HepG2 (cell line): ENCODE results near the gene PNLIPRP1.

ENCODE experiments used
- CTCF ChIP-seq: sonication (generic); formaldehyde crosslinking; IDR thresholded peaks from 2 replicates; pipeline ENCODE4 v1.5.0; 2020; ENCODE audit warnings: mild to moderate bottlenecking, missing genetic modification reagents, moderate library complexity
- EZH2 ChIP-seq: conservative IDR thresholded peaks from 2 replicates; pipeline ENCODE4 v1.6.1; 2012; ENCODE audit warnings: mild to moderate bottlenecking, low read depth, low read length, moderate library complexity
- FOXM1 ChIP-seq: sonication (generic); formaldehyde crosslinking; IDR thresholded peaks from 2 replicates; pipeline ENCODE4 v1.5.0; 2020; ENCODE audit warnings: missing genetic modification reagents
- GTF2F1 ChIP-seq: fragments of 150-350 bp; IDR thresholded peaks from 2 replicates; pipeline ENCODE4 v1.6.1; 2014; ENCODE audit warnings: low read length
- POLR2AphosphoS5 ChIP-seq: IDR thresholded peaks from 2 replicates; pipeline ENCODE4 v1.6.1; 2012; ENCODE audit warnings: low read depth, low read length
- RAD21 ChIP-seq: fragments of 450-650 bp; formaldehyde crosslinking; IDR thresholded peaks from 2 replicates; pipeline ENCODE4 v1.5.0; 2020; ENCODE audit warnings: mild to moderate bottlenecking
- SMAD1 ChIP-seq: sonication (generic); formaldehyde crosslinking; IDR thresholded peaks from 2 replicates; pipeline ENCODE4 v1.4.0; 2020; ENCODE audit warnings: missing genetic modification reagents, low read depth, mild to moderate bottlenecking, borderline replicate concordance
- TCF7L2 ChIP-seq: IDR thresholded peaks from 2 replicates; pipeline ENCODE4 v1.6.1; 2011; ENCODE audit warnings: mild to moderate bottlenecking, low read depth, low read length, moderate library complexity
- ZFP36 ChIP-seq: fragments of 150-350 bp; IDR thresholded peaks from 2 replicates; pipeline ENCODE4 v1.6.1; 2018; ENCODE audit warnings: borderline replicate concordance, low read length, low read depth; ENCODE audit not compliant: partially characterized antibody
- ZNF138 ChIP-seq: sonication (generic); formaldehyde crosslinking; IDR thresholded peaks from 2 replicates; pipeline ENCODE4 v1.5.0; 2020; ENCODE audit warnings: mild to moderate bottlenecking, low read depth, missing genetic modification reagents
- ZNF580 ChIP-seq: IDR thresholded peaks from 2 replicates; pipeline ENCODE4 v1.6.1; 2016; ENCODE audit warnings: low read depth, borderline replicate concordance
- ZNF687 ChIP-seq: sonication (generic); formaldehyde crosslinking; IDR thresholded peaks from 2 replicates; pipeline ENCODE4 v1.5.1; 2020; ENCODE audit warnings: mild to moderate bottlenecking, missing genetic modification reagents, moderate library complexity
- TF ChIP-seq, protein P1 (sequence below), 2 experiments: sonication (generic) in 1 of 2; formaldehyde crosslinking in 1 of 2; IDR thresholded peaks; 2 replicates each; pipeline versions ENCODE4 v1.5.1 to v1.6.1; 2011 to 2020; ENCODE audit warnings: borderline replicate concordance in 1 of 2, low read depth in 1 of 2, low read length in 1 of 2, mild to moderate bottlenecking in 1 of 2, missing genetic modification reagents in 1 of 2, moderate library complexity in 1 of 2
- TF ChIP-seq, protein P2 (sequence below): sonication (generic); formaldehyde crosslinking; IDR thresholded peaks from 2 replicates; pipeline ENCODE4 v1.5.0; 2020; ENCODE audit warnings: missing genetic modification reagents, mild to moderate bottlenecking, borderline replicate concordance

GRCh38 chr10:116589926-116590325 is 833 bp upstream of the PNLIPRP1 start:
- TF ChIP-seq CTCF (CRISPR knock-in tag), result no peak
- no peak for TF ChIP-seq ZFP36
- TF ChIP-seq SMAD1 (CRISPR knock-in tag), result no peak
- no peak for TF ChIP-seq ZNF580 (CRISPR knock-in tag)
- TF ChIP-seq ZNF138, result no peak
- no peak for TF ChIP-seq FOXM1
- no peak for TF ChIP-seq POLR2AphosphoS5
- TF ChIP-seq, protein P1, sequence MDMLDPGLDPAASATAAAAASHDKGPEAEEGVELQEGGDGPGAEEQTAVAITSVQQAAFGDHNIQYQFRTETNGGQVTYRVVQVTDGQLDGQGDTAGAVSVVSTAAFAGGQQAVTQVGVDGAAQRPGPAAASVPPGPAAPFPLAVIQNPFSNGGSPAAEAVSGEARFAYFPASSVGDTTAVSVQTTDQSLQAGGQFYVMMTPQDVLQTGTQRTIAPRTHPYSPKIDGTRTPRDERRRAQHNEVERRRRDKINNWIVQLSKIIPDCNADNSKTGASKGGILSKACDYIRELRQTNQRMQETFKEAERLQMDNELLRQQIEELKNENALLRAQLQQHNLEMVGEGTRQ (IDR thresholded peaks at IDR 0.05; ENCODE audit: low read depth, low read length), result no peak
- TF ChIP-seq, protein P1 (CRISPR knock-in tag; IDR thresholded peaks at IDR 0.05; ENCODE audit: borderline replicate concordance), result no peak
- TF ChIP-seq ZNF687, result no peak
- TF ChIP-seq EZH2, result no peak
- TF ChIP-seq, protein P2, sequence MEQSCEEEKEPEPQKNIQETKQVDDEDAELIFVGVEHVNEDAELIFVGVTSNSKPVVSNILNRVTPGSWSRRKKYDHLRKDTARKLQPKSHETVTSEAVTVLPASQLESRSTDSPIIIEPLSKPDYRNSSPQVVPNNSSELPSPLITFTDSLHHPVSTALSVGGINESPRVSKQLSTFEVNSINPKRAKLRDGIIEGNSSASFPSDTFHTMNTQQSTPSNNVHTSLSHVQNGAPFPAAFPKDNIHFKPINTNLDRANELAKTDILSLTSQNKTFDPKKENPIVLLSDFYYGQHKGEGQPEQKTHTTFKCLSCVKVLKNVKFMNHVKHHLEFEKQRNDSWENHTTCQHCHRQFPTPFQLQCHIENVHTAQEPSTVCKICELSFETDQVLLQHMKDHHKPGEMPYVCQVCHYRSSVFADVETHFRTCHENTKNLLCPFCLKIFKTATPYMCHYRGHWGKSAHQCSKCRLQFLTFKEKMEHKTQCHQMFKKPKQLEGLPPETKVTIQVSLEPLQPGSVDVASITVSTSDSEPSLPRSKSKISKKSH (CRISPR knock-in tag), result no peak
- TF ChIP-seq RAD21 (CRISPR knock-in tag), result no peak
- no peak for TF ChIP-seq GTF2F1
- no peak for TF ChIP-seq TCF7L2
